Raji (cell line): Measurements from ENCODE around the gene RNF2.

Experiments
- POLR2A ChIP-seq: IDR thresholded peaks from 2 replicates; pipeline ENCODE4 v1.6.1; 2011; ENCODE audit warnings: low read depth, low read length, control low read depth; ENCODE audit not compliant: insufficient read depth

Gene RNF2

DNA sequence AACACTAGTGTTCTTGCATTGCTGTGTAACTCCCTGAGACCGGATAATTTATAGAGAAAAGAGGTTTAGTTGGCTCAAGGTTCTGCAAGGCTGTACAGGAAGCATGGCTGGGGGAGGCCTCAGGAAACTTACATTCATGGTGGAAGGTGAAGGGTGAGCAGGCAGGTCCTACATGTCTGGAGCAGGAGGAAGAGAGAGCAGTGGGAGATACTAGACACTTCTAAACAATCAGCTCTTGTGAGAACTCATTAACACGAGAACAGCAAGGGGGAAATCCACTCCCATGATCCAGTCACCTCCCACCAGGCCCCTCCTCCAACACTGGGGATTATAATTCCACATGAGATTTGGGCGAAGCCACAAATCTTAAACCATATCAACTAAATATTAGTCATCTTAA lies 30.1 kb downstream of the RNF2 start:
- no peak for TF ChIP-seq POLR2A

DNA sequence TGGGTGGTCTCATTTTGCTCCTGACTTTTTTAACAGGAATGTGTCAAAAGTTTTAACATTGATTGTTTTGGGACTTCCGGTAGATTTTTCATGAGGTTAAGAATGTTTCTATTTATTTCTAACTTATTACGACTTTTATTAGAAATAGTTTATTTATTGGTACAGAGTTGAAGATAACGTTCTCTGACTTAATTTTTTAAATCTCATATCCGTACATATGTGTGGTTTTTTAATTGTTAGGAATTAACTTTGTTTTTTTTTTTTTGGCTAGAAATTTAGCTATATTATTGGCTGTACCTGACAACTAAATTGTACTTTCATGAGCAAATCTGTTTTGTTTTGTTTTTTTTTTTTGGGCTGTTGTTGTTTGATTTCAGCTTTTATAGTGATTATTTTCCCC lies 32.0 kb downstream of the RNF2 start:
- TF ChIP-seq POLR2A: no peak

DNA sequence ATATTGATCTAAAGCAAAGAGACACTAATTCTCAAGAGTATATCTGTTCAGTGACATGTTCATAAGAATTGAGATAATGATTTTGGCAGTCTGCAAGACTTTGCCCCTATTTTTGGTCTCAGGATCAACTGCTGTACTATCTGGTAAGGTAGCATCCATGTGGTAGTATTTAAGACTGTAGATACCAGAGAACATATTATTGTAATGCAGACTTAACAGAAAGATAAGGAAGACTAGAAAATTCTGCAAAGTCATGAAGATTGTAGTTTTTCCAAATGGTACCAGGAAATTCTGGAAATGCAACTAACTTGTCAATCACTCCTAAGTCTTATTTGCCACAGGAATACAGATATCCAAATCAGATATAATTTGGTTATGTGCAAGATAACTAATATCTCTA lies 35.1 kb downstream of the RNF2 start:
- no peak for TF ChIP-seq POLR2A

DNA sequence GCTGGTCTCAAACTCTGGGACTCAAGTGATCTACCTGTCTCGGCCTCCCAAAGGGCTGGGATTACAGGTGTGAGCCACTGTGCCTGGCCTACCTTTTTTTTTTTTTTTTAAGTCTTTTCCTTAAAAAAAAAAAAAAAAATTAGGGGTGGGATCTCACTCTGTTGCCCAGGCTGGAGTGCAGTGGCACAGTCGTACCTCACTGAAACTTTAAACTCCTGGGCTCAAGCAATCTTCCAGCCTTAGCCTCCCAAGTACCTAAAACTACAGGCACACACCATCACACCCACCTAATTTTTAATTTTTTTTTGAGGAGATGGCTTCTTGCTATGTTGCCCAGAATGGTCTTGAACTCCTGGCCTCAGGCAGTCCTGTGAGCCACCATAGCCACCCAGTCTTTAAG lies 38.5 kb downstream of the RNF2 start:
- no peak for TF ChIP-seq POLR2A

DNA sequence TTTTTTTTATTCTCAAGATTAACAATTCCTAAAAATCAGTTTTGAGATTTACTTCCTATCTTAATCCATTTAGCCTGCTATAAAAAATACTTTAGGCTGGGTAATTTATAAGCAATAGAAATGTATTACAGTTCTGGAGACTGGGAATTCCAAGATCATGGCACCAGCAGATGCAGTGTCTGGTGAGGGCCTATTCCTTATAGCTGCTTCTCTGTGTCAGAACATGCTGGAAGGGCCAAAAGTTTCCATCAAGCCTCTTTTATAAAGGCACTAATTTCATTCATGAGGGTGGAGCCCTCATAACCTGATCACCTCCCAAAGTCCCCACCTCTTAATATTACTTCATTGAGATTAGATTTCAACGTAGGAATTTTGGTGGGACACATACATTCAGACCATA lies 41.7 kb downstream of the RNF2 start:
- TF ChIP-seq POLR2A: no peak

DNA sequence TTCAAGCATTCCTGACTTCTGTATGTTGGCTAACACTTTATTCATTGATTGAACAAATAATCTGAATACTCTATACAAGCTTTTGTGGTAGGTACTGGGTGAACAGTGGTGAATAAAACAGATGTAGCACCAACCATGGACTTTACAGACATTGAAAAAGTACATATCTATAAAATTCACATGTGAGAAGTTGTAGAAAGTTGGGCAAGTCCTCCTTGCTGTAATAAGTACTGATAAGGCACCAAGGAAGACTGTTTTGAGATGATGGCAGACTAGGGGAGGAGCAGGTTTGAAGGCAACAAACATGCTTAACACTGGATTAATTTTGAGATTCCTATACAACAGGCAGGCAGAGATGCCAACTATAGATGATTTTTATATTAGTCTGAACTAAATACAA lies 42.4 kb downstream of the RNF2 start:
- TF ChIP-seq POLR2A: no peak

DNA sequence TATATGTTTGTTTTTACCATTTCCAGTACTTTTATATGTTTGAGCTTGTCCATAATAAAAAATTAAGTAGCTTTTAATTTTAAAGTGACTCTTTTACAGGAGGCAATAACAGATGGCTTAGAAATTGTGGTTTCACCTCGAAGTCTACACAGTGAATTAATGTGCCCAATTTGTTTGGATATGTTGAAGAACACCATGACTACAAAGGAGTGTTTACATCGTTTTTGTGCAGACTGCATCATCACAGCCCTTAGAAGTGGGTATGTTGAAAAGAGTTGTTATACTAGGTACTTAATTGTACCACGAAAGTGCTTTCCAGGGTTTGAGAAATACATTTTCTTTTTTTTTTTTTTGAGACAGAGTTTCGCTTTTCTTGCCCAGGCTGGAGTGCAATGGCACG lies 46.1 kb downstream of the RNF2 start:
- TF ChIP-seq POLR2A: no peak

DNA sequence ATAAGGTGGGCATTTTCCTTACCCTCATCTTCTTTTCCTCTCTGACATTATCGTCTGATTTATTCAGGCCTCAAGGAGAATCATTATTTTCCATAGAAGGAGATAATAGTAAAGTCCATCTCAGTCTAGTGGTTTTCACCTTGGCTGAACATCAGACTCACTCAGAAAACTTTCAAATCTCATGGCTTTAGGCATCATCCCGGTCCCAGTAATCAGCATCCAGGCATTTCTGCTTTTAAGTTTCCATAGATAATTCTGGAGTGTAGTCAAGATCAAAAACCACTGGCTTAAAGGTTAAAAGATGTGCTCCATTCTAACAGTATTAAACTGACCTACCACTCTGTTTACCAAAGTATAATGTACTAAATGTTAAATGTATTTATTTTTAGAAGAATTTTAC lies 49.4 kb downstream of the RNF2 start:
- TF ChIP-seq POLR2A: no peak

DNA sequence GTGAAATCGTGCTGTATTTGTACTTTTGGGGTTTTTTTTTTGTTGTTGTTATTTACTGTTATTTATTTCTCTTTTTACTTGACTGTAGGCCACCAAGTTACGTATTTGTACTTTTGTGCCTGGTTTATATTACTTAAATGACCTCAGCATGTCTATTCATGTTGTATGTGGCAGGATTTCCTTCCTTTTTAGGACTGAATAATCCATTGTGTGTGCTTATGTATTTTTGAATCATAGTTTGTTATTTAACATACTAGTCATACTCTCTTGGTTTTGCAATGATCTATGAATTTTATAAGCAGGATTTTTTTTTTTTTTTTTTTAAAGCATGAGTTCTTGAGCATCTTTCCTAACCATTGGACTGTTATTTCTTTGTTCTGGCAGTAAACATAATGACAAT lies 51.2 kb downstream of the RNF2 start:
- no peak for TF ChIP-seq POLR2A

DNA sequence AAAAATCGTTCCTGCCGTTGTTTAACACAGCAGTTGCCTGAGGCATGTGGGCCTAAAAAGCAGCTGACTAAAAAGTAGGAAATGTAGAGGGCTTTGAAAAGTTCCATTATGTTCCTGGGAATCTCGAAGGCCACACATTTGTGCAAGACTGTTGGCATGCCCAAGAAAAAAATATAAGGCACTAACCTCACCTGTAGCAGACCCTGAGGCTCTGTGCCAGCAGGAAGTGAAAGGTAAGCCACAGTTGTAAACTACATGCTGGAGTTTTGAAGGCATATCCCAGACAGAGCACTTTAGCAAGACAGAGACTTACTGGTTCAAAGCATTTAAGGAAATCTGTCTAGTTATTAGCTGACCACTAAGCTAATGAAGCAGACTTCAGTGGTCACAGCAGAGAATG lies 58.7 kb downstream of the RNF2 start:
- no peak for TF ChIP-seq POLR2A

DNA sequence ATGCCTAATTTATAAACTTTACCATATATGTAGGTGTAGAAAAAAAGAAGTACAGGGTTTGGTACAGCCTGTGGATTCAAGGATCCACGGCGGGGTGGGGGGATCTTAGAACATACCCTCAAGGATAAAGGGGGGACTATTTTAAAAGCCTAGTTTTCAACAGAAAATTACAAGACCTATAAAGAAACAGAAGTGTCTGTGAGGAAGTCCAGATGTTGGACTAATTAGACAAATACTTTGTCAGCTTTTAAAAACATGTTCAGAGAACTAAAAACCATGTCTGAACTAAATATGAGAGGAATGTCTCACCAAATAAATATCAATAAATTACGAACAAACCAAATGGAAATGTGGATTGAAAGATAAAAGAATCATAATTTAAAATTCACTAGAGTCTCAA lies 59.8 kb downstream of the RNF2 start:
- TF ChIP-seq POLR2A: no peak

DNA sequence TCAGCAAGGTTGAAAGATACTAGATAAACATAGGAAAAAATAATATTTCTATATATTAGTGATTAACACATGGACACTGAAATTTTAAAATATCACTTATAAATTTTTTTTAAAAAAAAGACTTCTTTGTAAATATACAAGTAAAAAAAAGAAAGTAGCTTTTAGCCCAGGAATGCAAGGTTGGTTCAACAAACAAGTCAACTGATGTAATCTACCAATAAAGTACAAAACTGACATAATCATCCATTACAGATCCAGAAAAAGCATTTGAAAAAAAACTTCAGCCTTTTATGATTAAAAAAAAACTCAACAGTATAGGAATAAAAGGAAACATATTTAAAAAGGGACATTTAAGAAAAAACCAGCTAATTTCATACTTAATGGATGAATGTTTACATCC lies 63.0 kb downstream of the RNF2 start:
- no peak for TF ChIP-seq POLR2A

DNA sequence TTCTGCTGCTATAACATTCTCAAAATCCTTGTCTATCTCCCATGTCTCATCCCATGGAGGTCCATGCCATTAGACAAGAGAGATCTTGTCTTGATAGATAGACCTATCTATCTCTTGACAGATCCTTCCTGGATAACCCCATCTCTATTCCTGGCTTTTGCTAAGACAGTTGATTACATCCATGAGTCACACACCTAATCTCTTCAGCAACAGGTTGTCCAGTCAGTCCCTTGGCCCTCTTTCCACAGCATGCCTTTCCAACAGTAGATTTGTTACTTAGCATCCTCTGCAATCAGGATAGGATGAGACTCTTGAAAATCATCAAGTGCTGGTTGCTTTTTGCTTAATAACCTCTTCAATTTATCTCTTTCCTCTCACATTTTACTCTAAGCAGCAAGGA lies 64.8 kb downstream of the RNF2 start:
- TF ChIP-seq POLR2A: no peak

DNA sequence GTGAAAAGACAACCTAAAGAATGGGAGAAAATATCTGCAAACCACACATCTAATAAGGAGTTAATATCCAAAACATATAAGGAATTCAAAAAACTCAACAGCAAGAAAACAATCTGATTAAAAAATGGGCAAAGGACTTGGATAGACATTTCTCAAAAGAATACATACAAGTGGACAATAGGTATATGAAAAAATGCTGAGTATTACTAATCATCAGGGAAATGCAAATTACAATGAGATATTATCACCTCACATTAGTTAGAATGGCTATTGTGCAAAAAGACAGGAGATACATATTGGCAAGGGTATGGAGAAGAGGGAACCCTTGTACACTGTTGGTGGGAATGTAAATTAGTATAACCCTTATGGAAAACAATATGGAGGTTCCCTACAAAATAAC lies 66.5 kb downstream of the RNF2 start:
- no peak for TF ChIP-seq POLR2A

DNA sequence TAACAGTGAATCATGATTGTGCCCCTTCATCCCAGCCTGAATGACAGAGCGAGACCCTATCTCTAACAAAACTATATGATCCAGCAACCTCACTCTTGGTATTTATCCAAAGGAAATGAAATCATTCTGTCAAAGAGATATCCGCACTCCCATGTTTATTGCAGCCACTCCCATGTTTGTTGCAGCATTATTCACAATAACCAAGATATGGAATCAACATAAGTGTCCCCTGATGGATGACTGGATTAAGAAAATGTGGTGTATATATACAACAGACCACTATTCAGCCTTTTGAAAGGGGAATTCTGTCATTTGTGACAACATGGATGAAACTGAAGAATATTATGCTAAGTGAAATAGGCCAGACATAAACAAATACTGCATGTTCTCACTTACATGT lies 67.0 kb downstream of the RNF2 start:
- TF ChIP-seq POLR2A: no peak

DNA sequence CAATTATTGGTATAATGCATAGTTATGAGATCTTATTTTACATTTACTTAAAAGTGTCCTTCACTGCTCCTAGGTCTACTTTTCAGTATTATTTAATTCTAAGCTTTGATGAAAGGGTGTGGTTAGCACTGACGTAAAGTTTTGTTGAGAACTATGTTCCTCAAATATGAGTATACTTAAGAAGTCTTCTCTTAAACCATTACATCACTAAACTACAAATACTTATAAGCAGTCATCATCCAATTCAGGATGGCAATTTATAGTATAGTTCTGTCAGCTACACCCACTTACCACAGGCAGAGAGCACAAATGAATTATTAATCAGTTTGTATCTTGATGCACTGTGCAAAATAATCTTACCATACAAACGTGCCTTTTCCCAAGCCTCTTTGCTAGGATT lies 84.3 kb downstream of the RNF2 start:
- no peak for TF ChIP-seq POLR2A

DNA sequence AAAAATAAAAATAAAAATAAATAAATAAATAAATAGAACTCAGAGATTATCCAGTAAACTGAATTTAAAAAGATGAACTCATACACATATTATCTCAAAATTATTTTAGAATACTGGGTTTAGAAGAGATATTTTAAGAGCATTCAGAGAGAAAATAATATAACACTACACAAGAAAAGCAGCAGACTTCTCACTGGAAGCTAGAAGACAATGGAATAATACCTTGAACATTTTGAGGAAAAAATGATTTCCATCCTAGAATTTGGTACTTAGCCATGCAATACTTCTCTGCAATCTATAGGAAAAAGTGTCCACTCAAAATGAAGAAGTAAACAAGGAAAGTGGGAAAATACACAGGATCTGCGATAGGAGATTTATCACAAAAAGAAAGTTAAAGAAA lies 87.2 kb downstream of the RNF2 start:
- no peak for TF ChIP-seq POLR2A
